ENCODE results near the gene TBL1X. TPM values are rescaled to one million over a fixed set of nuclear protein-coding genes. Genes with fewer than 3 reads are reported as not detected.
A peak's percentile ranks its signal among the peaks of the same experiment; 100 is the strongest.

TBL1X gene
- total and polyA plus RNA-seq, 2 donors (not counting 3 experiments of a cell fraction or from before 2014, with no cell fraction given), result 8.7 to 25.3 TPM

DNA sequence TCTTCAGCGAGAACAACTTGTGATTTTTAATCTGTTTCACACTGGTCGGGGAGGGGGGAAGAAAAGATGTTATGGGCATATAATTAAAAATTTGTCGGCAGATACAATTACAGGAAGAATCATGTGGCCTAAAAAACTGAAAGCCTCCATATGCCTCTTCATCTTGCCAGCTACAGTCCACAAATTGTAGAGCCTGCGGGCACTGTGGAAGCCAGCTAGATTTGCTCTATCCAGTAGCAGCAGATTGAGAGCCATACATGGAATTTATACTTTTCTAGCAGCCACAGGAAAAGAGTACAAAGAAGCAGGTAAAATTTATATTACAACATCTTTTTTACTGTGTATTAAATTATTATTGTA, 147.3 kb downstream of the TBL1X start:
- Histone ChIP-seq H3K9me1 (replicated peaks; ENCODE audit: control insufficient read depth, extremely low read depth, insufficient read depth, low read length) (no peaks in the 10 kb centered on the region), H3K36me3 (ENCODE audit: control insufficient read depth in 2 of 2, extremely low read depth in 1 of 2, insufficient read depth in 2 of 2, low read length in 2 of 2) (no peaks in the 10 kb centered on the region)
- dilution Hi-C loops (cut with MboI; ENCODE audit: extremely low pct_ligation_motif_present, low sequenced_read_pairs), result no loop called here

More for the DNA sequence above, 147.3 kb downstream of the TBL1X start:
- TF ChIP-seq, protein P1, sequence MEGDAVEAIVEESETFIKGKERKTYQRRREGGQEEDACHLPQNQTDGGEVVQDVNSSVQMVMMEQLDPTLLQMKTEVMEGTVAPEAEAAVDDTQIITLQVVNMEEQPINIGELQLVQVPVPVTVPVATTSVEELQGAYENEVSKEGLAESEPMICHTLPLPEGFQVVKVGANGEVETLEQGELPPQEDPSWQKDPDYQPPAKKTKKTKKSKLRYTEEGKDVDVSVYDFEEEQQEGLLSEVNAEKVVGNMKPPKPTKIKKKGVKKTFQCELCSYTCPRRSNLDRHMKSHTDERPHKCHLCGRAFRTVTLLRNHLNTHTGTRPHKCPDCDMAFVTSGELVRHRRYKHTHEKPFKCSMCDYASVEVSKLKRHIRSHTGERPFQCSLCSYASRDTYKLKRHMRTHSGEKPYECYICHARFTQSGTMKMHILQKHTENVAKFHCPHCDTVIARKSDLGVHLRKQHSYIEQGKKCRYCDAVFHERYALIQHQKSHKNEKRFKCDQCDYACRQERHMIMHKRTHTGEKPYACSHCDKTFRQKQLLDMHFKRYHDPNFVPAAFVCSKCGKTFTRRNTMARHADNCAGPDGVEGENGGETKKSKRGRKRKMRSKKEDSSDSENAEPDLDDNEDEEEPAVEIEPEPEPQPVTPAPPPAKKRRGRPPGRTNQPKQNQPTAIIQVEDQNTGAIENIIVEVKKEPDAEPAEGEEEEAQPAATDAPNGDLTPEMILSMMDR (IDR thresholded peaks at IDR 0.05; ENCODE audit: extremely low read depth in 1 of 2, insufficient read depth in 1 of 2, low read depth in 1 of 2, low read length in 2 of 2), result no peak
- no peak for TF ChIP-seq GATA2 (IDR thresholded peaks at IDR 0.05; ENCODE audit: insufficient read depth, insufficient read length, low read depth, low read length)
- TF ChIP-seq EZH2 (IDR thresholded peaks at IDR 0.05; ENCODE audit: borderline replicate concordance, low read depth, low read length, severe bottlenecking), result no peak
- TF ChIP-seq POLR2AphosphoS5 (IDR thresholded peaks at IDR 0.05; ENCODE audit: insufficient read depth, low read depth, low read length), result no peak
- no peak for TF ChIP-seq FOS (IDR thresholded peaks at IDR 0.05; ENCODE audit: borderline replicate concordance, insufficient read depth, low read length)
- TF ChIP-seq MYC (IDR thresholded peaks at IDR 0.05; ENCODE audit: low read depth, low read length), result no peak
- no peak for TF ChIP-seq POLR2A (IDR thresholded peaks at IDR 0.05; ENCODE audit: low read depth, low read length)
- TF ChIP-seq, protein P2, sequence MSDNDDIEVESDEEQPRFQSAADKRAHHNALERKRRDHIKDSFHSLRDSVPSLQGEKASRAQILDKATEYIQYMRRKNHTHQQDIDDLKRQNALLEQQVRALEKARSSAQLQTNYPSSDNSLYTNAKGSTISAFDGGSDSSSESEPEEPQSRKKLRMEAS (IDR thresholded peaks at IDR 0.05; ENCODE audit: insufficient read depth, insufficient read length), result no peak
- no TSS peak for BruUV-seq (replicated peaks)
- ChIA-PET POLR2A (no interaction called here), CTCF (no interaction called here)
- Histone ChIP-seq H3K4me1 (ENCODE audit: control insufficient read depth, extremely low read depth, insufficient read depth, low read length) (peaks cover 20% of the 10 kb centered on the region), H3K27me3 (ENCODE audit: control insufficient read depth in 2 of 2, insufficient read depth in 2 of 2, low read length in 2 of 2) (no peaks in the 10 kb centered on the region), H2AFZ (ENCODE audit: low read depth, low read length) (no peak overlapping the region), H3K27ac (ENCODE audit: insufficient read depth, low read depth, low read length) (peak overlapping the region; percentile 23), H3K4me3 (replicated peaks in 1 of 3; ENCODE audit: insufficient read depth in 1 of 3, low read depth in 1 of 3, low read length in 3 of 3) (no peak overlapping the region), H3K9ac (replicated peaks; ENCODE audit: extremely low read depth, insufficient read depth, low read length) (no peak overlapping the region), H3K9me3 (replicated peaks; ENCODE audit: control insufficient read depth, insufficient read depth, low read length) (no peaks in the 10 kb centered on the region), H3K79me2 (ENCODE audit: control insufficient read depth, insufficient read depth, low read length) (no peaks in the 10 kb centered on the region), H3K4me2 (ENCODE audit: insufficient read depth, low read length) (no peak overlapping the region), H4K20me1 (replicated peaks; ENCODE audit: control insufficient read depth, extremely low read depth, insufficient read depth, low read length) (no peaks in the 10 kb centered on the region)
- intact Hi-C loops (cut with micrococcal nuclease), result no loop called here
- no peak for DNase-seq (ENCODE audit: low read depth, low spot score)
- FAIRE-seq, result no peak

Measured in endothelial cell of umbilical vein (primary cell).